Heart left ventricle (tissue), 16 donors: ENCODE data around the gene CHRNB4. TPM values are rescaled to one million over a fixed set of nuclear protein-coding genes. Genes with fewer than 3 reads are reported as not detected.
A peak's percentile ranks its signal among the peaks of the same experiment; 100 is the strongest.

Source experiments
- ATAC-seq, 4 donors: fragments of 200-7000 bp; cut with Tn5 transposase; one replicate each; pipeline ENCODE4 v1.9.1; 2020 to 2022; ENCODE audit warnings: moderate library complexity in 4 of 4, mild to moderate bottlenecking in 3 of 4, moderate number of reproducible peaks in 1 of 4
- DNase-seq, 5 donors: peaks; one replicate each; pipeline ENCODE4 v3.0.0-alpha.2; 2020
- H3K27ac ChIP-seq, 12 donors: fragments of 200-600 bp; sonication (generic) in 4 of 12; one replicate each; pipeline versions ENCODE4 v1.5.0 to v1.8.0; 2016 to 2022; ENCODE audit warnings: mild to moderate bottlenecking in 2 of 12
- H3K27me3 ChIP-seq, 9 donors: fragments of 200-600 bp; sonication (generic) in 2 of 9; one replicate each; pipeline versions ENCODE4 v1.5.1 to v1.8.0; 2016 to 2022; ENCODE audit warnings: mild to moderate bottlenecking in 3 of 9
- H3K36me3 ChIP-seq, 9 donors: fragments of 200-600 bp; sonication (generic) in 2 of 9; one replicate each; pipeline versions ENCODE4 v1.5.0 to v1.8.0; 2018 to 2022; ENCODE audit warnings: mild to moderate bottlenecking in 2 of 9
- H3K4me1 ChIP-seq, 12 donors: fragments of 200-600 bp; sonication (generic) in 4 of 12; one replicate each; pipeline versions ENCODE4 v1.5.0 to v1.8.0; 2016 to 2022; ENCODE audit warnings: mild to moderate bottlenecking in 3 of 12
- H3K4me3 ChIP-seq, 12 donors: fragments of 200-600 bp; sonication (generic) in 4 of 12; one replicate each; pipeline versions ENCODE4 v1.5.0 to v1.8.0; 2017 to 2022; ENCODE audit warnings: mild to moderate bottlenecking in 9 of 12, moderate library complexity in 4 of 12
- H3K9me3 ChIP-seq, 12 donors: fragments of 200-600 bp; sonication (generic) in 4 of 12; one replicate each; pipeline versions ENCODE4 v1.5.0 to v1.8.0; 2016 to 2022; ENCODE audit warnings: mild to moderate bottlenecking in 1 of 12
- POLR2A ChIP-seq, 2 donors: fragments of 450-650 bp; IDR thresholded peaks; one replicate each; pipeline ENCODE4 v1.6.1; 2017; ENCODE audit warnings: antibody characterized with exemption in 2 of 2, mild to moderate bottlenecking in 2 of 2, moderate library complexity in 2 of 2
- WGBS, 4 donors: extraction: QIAGEN DNeasy Blood & Tissue Kit in 2 of 4; methylation state at CpG; one replicate each; pipeline versions ENCODE4 v1.1.5 to v1.1.7; 2013 to 2018; 5-methylcytosine and 5-hydroxymethylcytosine counted together
- intact Hi-C, 10 donors: fragments of 100-400 bp; cut with DNase I; formaldehyde crosslinking; loops; one replicate each; pipeline versions ENCODE4 v1.11.1 to v1.14.2; 2022
- polyA plus RNA-seq, 2 donors: library from polyadenylated mRNA; stranded (reverse); fragments of 200-250 nt; gene quantifications; one replicate each; pipeline ENCODE4 v1.2.3, GENCODE V29; 2013
- total RNA-seq, 9 donors: library from RNA; depleted of rRNA in 2 of 9; stranded (reverse); fragments of >200 nt in 2 of 9; fragmentation: NEBNext Ultra II Directional in 3 of 9; extraction: Animal tissue kit (Norgen Biotek cat#: 25700) in 3 of 9; gene quantifications; one replicate each; pipeline versions ENCODE4 v1.1.0 to v1.2.4, GENCODE V29; 2016 to 2023
- TF ChIP-seq, protein P1 (sequence below), 12 donors: fragments of 200-600 bp; sonication (generic) in 4 of 12; IDR thresholded peaks; one replicate each; pipeline versions ENCODE4 v1.5.0 to v1.8.0; 2018 to 2022; ENCODE audit warnings: antibody characterized with exemption in 12 of 12, mild to moderate bottlenecking in 5 of 12
- donor health status: ischemic (EF 13 %, LVEDD 7.1; RV severe dilation, severe dysfunction).
- donor health status: healthy with polysubstance abuse.
- donor health status: DM: no; HTN: yes; CAD: no.
- donor health status: DM: no; HTN: no; CAD: no.
- donor health status: ischemic (EF 25% LVEDD 6.9; RV normal size, moderate dysfunction).
- donor health status: ischemic (EF 25% LVEDD 5.7; RV mildly dilated, moderate dysfunction).
- donor health status: healthy.
- donor health status: DM: yes; HTN: yes; CAD: no.
- donor health status: ischemic (EF 35%, LVEDD 5.7; RV mildly dilated, moderate dysfunction).
- donor health status: nonischemic (EF 11% LVEDD 7.7; RV severe dilation, severe dysfunction).
- donor health status: DM: yes; HTN: yes; CAD: no.
- donor health status: PGD.
- donor health status: ischemic (EF 29% LVEDD 5.4; RV normal size, mild dysfunction).
- donor health status: nonischemic (EF 23%, LVEDD 6.1; RV moderate dilation, normal function).

The CHRNB4 gene
- total and polyA plus RNA-seq, 11 donors: 0.21 TPM; not detected in 10

DNA sequence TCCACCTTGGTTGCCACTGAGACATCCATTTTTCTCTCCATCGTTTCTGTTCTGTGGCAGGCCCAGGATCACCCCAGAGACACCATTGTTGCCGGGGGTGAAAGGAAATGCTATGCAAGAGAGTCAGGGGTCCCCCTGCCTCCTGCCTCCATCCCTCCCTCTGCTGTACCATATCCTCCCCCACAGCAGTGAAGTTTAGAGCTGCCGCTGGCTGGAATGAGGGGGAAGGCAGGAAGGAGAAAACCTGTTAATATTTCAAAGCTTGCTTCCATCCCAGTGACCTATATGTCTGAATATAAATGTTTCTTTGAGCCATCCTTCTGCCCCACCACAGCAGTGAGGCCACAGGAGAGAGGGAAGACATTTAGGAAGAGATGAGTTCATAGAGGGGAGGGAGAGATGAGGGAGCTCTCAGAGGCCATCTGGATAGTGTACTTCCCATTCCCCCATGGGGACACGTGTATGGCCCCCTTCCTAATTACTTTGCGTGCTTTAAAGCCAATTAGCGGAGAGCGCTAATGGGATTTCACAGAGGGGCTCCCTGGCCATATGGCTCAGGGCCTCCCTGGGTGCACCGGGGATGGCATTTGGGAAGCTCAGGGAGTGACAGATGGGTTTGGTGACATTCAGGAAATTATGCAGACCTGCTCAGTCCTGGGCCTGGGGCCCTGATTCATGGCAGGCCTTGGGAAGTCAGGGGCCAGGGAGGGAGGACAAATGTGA is 40.4 kb upstream of the CHRNB4 start:
- Histone ChIP-seq H3K36me3 (no peaks in the 10 kb centered on the region), H3K4me1 (peaks cover 0 to 13% (median 2%) of the 10 kb centered on the region in 12 donors), H3K9me3 (peaks cover 0 to 3% (median 0%) of the 10 kb centered on the region in 12 donors), H3K27me3 (no peaks in the 10 kb centered on the region), H3K27ac (no peak overlapping the region), H3K4me3 (no peak overlapping the region)
- 67 to 76% (median 71%) methylated on average over 8 of the region's 8 CpGs for WGBS, 4 donors
- intact Hi-C loops: no loop called here
- ATAC-seq: no peak
- DNase-seq: no peak
- TF ChIP-seq, protein P1, sequence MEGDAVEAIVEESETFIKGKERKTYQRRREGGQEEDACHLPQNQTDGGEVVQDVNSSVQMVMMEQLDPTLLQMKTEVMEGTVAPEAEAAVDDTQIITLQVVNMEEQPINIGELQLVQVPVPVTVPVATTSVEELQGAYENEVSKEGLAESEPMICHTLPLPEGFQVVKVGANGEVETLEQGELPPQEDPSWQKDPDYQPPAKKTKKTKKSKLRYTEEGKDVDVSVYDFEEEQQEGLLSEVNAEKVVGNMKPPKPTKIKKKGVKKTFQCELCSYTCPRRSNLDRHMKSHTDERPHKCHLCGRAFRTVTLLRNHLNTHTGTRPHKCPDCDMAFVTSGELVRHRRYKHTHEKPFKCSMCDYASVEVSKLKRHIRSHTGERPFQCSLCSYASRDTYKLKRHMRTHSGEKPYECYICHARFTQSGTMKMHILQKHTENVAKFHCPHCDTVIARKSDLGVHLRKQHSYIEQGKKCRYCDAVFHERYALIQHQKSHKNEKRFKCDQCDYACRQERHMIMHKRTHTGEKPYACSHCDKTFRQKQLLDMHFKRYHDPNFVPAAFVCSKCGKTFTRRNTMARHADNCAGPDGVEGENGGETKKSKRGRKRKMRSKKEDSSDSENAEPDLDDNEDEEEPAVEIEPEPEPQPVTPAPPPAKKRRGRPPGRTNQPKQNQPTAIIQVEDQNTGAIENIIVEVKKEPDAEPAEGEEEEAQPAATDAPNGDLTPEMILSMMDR (IDR thresholded peaks at IDR 0.05): no peak
- no peak for TF ChIP-seq POLR2A (IDR thresholded peaks at IDR 0.05)

DNA sequence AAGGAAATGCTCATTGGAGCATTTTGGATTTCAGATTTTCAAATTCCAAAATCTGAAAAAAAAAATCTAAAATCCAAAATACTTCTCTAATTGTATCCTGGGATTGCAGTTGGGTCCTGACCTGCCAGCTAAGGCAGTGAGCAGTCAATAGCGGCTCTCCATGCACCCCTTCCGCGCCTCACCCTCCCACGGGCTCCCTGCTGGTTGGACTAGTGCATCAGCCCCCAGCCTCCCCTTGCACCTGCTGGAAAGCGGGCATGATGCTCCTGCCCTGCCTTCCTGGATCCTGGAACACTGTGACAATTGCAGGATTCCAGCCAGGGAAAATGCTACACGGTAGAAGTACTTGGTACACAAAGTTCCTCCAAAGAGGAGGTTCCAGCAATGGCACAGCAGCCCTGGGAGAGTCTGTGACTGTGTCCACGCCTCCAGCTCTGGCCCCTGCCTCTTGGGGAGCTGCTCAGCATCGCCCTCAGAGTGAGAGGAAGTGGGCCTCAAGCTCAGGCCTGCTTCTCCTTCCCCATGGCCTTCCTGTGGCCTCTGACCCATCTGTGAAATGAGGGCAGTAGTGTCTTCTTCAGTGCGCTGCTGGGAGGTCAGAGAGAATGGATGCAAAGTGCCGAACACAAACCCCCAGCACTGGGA is 39.5 kb upstream of the CHRNB4 start:
- ATAC-seq (peak in 1 of 4 donors; percentile 39), DNase-seq (no peak)
- H3K4me3 ChIP-seq: no peak overlapping the region
- WGBS, 4 donors: 82 to 88% (median 88%) methylated on average over 8 to 10 of the region's 10 CpGs
- H3K36me3 ChIP-seq: no peaks in the 10 kb centered on the region
- no peaks in the 10 kb centered on the region for H3K27me3 ChIP-seq
- peaks cover 0 to 7% (median 2%) of the 10 kb centered on the region in 12 donors for H3K4me1 ChIP-seq
- H3K27ac ChIP-seq: no peak overlapping the region
- TF ChIP-seq, protein P1 (IDR thresholded peaks at IDR 0.05): no peak
- TF ChIP-seq POLR2A (IDR thresholded peaks at IDR 0.05): no peak
- H3K9me3 ChIP-seq: peaks cover 0 to 3% (median 0%) of the 10 kb centered on the region in 12 donors
- intact Hi-C loops: no loop called here

DNA sequence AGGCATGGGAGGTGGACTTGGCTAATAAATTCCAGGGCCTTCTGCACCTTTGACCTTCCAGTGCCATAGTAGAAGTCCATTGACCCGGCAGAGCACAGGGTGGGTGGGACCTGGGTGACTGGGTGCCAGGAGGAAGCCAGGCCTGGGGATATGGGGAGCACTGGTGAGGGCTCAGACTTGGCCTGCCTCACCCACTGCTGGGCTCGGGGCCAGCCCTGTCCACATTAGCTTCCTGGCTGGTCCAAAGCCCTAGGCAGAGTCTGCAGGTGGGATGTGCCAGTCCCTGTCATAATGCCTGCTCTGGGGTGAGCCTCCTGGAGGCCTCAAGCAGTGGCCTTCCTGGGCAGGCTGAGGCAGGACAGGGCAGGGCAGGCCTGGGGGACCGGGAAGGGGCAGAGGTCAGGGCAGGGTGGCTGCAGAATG is 38.1 kb upstream of the CHRNB4 start:
- Histone ChIP-seq H3K4me3 (no peak overlapping the region), H3K9me3 (no peaks in the 10 kb centered on the region), H3K4me1 (no peaks in the 10 kb centered on the region), H3K27ac (no peak overlapping the region), H3K27me3 (no peaks in the 10 kb centered on the region), H3K36me3 (no peaks in the 10 kb centered on the region)
- no peak for ATAC-seq
- intact Hi-C loops: no loop called here
- TF ChIP-seq, protein P1 (IDR thresholded peaks at IDR 0.05): no peak
- TF ChIP-seq POLR2A (IDR thresholded peaks at IDR 0.05): no peak
- DNase-seq: no peak
- 72 to 86% (median 82%) methylated on average over 3 of the region's 3 CpGs for WGBS, 4 donors

DNA sequence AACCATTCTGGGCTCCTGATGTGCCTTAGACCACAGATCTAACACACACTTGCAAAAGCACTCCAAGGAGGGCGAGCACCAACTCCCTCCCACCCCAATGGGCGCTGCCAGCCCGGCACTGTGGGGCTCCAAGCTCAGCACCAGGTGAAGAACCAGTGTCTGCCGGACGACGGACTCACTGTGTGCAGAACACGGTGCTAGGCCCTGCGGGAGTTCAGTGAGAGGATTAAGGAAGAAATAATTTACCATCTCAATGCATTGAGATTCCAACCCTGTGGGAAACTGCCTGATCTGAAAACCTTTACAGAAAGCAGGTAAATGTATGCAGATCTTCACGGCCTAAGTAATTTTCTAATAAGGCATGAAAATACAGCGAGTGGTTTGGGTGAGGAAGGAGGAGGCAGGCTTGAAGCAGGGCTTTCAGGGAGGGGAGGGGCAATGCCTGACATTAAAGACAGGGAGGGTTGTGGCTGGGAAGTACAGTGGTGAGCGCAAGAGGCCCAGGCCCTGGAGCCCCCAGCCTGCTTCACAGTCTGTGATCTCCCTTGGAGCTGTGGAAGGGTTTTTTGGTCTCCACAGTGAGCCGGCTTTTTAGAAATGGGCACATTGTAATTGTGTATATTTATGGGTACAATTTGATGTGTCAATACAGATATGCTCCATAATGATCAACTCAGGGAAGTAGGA is 35.6 kb upstream of the CHRNB4 start:
- TF ChIP-seq POLR2A (IDR thresholded peaks at IDR 0.05): no peak
- TF ChIP-seq, protein P1 (IDR thresholded peaks at IDR 0.05): no peak
- no peaks in the 10 kb centered on the region for H3K27me3 ChIP-seq
- intact Hi-C loops: no loop called here
- H3K4me1 ChIP-seq: peaks cover 0 to 12% (median 0%) of the 10 kb centered on the region in 12 donors
- H3K9me3 ChIP-seq: peaks cover 0 to 7% (median 0%) of the 10 kb centered on the region in 12 donors
- no peak for DNase-seq
- no peak for ATAC-seq
- H3K27ac ChIP-seq: no peak overlapping the region
- H3K36me3 ChIP-seq: no peaks in the 10 kb centered on the region
- no peak overlapping the region for H3K4me3 ChIP-seq
- 84 to 95% (median 93%) methylated on average over 12 of the region's 12 CpGs for WGBS, 4 donors
